ENCODE data around the gene PPP2R5D. TPM values are rescaled to one million over a fixed set of nuclear protein-coding genes. Genes with fewer than 3 reads are reported as not detected.
A peak's percentile ranks its signal among the peaks of the same experiment; 100 is the strongest.

Gene PPP2R5D
- total and polyA plus RNA-seq, 9 of the 15 experiments (the other 6 are each of a cell fraction or from before 2014, with no cell fraction given), result 1.3 to 96.1 (median 38.4) TPM

DNA sequence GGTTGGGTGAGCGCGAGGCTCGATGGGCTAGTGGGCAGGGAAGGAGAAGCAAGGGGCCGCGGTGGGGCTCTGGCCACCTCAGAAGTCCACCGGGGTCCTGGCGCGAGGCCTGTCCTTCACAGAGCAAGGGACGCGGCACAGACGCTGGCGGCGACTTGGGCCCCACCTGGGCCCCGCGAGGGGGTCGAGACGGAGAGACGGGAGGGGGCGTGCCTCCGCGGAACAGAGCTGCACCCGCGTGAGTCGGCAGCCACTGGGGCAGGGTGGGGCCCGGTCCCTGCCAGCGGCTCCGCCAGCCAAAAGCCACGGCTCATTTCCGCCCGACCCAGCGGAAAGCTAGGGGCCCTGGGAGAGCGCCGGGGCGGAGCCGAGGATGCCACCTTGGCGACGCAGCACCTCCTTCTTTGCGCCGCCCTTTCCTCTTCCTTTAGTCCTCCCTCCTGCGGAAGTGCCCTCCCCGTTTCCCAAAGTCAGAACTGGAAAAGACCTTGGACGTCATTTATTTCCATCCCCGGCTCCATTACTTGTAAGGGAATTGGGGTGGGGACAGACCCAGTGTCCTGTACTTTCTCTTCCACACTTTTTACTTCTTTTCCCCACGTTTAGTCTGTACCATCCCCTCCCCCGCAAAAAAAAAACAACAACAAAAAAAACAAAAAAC, 69.3 kb downstream of the PPP2R5D start, which contains the start of gene CUL7 (continued):
- TF ChIP-seq ZNF134 (CRISPR knock-in tag; conservative IDR thresholded peaks at IDR 0.05) (peak; percentile 58; the same call in 1 of the 2 replicates), ELF1 (tag; IDR thresholded peaks at IDR 0.05) (peak; percentile 93), TBP (optimal IDR thresholded peaks at IDR 0.05; ENCODE audit: low read depth, low read length) (peak; percentile 69), OTX1 (CRISPR knock-in tag; IDR thresholded peaks at IDR 0.05) (peak; percentile 88), TAF7 (tag; IDR thresholded peaks at IDR 0.05) (0 out of 2 replicates have a peak, but pooled peaks have one; percentile 50), ZNF232 (CRISPR knock-in tag; IDR thresholded peaks at IDR 0.05) (no peak), ZEB2 (IDR thresholded peaks at IDR 0.05) (peak; percentile 18; the same call in 1 of the 2 replicates), TSC22D4 (tag; IDR thresholded peaks at IDR 0.05) (no peak), ZNF695 (CRISPR knock-in tag; IDR thresholded peaks at IDR 0.05) (peak; percentile 88; the same call in 1 of the 2 replicates), ZNF253 (CRISPR knock-in tag; conservative IDR thresholded peaks at IDR 0.05) (peak; percentile 51; the same call in 1 of the 2 replicates), ZNF41 (CRISPR knock-in tag; conservative IDR thresholded peaks at IDR 0.05) (0 out of 2 replicates have a peak, but pooled peaks have one; percentile 43), E2F3 (CRISPR knock-in tag; IDR thresholded peaks at IDR 0.05) (0 out of 2 replicates have a peak, but pooled peaks have one; percentile 27)
- TF ChIP-seq, protein P1, sequence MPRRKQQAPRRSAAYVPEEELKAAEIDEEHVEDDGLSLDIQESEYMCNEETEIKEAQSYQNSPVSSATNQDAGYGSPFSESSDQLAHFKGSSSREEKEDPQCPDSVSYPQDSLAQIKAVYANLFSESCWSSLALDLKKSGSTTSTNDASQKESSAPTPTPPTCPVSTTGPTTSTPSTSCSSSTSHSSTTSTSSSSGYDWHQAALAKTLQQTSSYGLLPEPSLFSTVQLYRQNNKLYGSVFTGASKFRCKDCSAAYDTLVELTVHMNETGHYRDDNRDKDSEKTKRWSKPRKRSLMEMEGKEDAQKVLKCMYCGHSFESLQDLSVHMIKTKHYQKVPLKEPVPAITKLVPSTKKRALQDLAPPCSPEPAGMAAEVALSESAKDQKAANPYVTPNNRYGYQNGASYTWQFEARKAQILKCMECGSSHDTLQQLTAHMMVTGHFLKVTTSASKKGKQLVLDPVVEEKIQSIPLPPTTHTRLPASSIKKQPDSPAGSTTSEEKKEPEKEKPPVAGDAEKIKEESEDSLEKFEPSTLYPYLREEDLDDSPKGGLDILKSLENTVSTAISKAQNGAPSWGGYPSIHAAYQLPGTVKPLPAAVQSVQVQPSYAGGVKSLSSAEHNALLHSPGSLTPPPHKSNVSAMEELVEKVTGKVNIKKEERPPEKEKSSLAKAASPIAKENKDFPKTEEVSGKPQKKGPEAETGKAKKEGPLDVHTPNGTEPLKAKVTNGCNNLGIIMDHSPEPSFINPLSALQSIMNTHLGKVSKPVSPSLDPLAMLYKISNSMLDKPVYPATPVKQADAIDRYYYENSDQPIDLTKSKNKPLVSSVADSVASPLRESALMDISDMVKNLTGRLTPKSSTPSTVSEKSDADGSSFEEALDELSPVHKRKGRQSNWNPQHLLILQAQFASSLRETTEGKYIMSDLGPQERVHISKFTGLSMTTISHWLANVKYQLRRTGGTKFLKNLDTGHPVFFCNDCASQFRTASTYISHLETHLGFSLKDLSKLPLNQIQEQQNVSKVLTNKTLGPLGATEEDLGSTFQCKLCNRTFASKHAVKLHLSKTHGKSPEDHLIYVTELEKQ (CRISPR knock-in tag; IDR thresholded peaks at IDR 0.05), result peak; percentile 14; the same call in 1 of the 2 replicates
- TF ChIP-seq, protein P2, sequence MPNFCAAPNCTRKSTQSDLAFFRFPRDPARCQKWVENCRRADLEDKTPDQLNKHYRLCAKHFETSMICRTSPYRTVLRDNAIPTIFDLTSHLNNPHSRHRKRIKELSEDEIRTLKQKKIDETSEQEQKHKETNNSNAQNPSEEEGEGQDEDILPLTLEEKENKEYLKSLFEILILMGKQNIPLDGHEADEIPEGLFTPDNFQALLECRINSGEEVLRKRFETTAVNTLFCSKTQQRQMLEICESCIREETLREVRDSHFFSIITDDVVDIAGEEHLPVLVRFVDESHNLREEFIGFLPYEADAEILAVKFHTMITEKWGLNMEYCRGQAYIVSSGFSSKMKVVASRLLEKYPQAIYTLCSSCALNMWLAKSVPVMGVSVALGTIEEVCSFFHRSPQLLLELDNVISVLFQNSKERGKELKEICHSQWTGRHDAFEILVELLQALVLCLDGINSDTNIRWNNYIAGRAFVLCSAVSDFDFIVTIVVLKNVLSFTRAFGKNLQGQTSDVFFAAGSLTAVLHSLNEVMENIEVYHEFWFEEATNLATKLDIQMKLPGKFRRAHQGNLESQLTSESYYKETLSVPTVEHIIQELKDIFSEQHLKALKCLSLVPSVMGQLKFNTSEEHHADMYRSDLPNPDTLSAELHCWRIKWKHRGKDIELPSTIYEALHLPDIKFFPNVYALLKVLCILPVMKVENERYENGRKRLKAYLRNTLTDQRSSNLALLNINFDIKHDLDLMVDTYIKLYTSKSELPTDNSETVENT (CRISPR knock-in tag; IDR thresholded peaks at IDR 0.05), result peak; percentile 96
- TF ChIP-seq, protein P3, sequence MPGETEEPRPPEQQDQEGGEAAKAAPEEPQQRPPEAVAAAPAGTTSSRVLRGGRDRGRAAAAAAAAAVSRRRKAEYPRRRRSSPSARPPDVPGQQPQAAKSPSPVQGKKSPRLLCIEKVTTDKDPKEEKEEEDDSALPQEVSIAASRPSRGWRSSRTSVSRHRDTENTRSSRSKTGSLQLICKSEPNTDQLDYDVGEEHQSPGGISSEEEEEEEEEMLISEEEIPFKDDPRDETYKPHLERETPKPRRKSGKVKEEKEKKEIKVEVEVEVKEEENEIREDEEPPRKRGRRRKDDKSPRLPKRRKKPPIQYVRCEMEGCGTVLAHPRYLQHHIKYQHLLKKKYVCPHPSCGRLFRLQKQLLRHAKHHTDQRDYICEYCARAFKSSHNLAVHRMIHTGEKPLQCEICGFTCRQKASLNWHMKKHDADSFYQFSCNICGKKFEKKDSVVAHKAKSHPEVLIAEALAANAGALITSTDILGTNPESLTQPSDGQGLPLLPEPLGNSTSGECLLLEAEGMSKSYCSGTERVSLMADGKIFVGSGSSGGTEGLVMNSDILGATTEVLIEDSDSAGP (CRISPR knock-in tag; IDR thresholded peaks at IDR 0.05), result no peak
- TF ChIP-seq, protein P4, sequence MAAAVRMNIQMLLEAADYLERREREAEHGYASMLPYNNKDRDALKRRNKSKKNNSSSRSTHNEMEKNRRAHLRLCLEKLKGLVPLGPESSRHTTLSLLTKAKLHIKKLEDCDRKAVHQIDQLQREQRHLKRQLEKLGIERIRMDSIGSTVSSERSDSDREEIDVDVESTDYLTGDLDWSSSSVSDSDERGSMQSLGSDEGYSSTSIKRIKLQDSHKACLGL (CRISPR knock-in tag; IDR thresholded peaks at IDR 0.05; ENCODE audit: borderline replicate concordance, poor library complexity, severe bottlenecking), result peak; percentile 58
- TF ChIP-seq, protein P5, sequence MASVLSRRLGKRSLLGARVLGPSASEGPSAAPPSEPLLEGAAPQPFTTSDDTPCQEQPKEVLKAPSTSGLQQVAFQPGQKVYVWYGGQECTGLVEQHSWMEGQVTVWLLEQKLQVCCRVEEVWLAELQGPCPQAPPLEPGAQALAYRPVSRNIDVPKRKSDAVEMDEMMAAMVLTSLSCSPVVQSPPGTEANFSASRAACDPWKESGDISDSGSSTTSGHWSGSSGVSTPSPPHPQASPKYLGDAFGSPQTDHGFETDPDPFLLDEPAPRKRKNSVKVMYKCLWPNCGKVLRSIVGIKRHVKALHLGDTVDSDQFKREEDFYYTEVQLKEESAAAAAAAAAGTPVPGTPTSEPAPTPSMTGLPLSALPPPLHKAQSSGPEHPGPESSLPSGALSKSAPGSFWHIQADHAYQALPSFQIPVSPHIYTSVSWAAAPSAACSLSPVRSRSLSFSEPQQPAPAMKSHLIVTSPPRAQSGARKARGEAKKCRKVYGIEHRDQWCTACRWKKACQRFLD (CRISPR knock-in tag; IDR thresholded peaks at IDR 0.05), result no peak

Measured in K562 (cell line).